GM21529 (cell line): ENCODE data around the gene FANCF.
"Not testable (repeated sequence)": the region's sequence is repeated elsewhere in the genome, so short reads cannot be mapped to it uniquely, and the experiment has no call there.

Source experiments
- ATAC-seq: cut with Tn5 transposase; IDR thresholded peaks from one replicate; pipeline ENCODE4 v1.9.1; 2021; ENCODE audit not compliant: unreplicated experiment

The FANCF gene, protein sequence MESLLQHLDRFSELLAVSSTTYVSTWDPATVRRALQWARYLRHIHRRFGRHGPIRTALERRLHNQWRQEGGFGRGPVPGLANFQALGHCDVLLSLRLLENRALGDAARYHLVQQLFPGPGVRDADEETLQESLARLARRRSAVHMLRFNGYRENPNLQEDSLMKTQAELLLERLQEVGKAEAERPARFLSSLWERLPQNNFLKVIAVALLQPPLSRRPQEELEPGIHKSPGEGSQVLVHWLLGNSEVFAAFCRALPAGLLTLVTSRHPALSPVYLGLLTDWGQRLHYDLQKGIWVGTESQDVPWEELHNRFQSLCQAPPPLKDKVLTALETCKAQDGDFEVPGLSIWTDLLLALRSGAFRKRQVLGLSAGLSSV

GRCh38 chr11:22625448-22626287, at the start of gene FANCF:
Gene FANCF (minus strand): TSS chr11:22625823. CDS start chr11:22625810, 13 bp downstream.
- ATAC-seq: peak; percentile 95

DNA sequence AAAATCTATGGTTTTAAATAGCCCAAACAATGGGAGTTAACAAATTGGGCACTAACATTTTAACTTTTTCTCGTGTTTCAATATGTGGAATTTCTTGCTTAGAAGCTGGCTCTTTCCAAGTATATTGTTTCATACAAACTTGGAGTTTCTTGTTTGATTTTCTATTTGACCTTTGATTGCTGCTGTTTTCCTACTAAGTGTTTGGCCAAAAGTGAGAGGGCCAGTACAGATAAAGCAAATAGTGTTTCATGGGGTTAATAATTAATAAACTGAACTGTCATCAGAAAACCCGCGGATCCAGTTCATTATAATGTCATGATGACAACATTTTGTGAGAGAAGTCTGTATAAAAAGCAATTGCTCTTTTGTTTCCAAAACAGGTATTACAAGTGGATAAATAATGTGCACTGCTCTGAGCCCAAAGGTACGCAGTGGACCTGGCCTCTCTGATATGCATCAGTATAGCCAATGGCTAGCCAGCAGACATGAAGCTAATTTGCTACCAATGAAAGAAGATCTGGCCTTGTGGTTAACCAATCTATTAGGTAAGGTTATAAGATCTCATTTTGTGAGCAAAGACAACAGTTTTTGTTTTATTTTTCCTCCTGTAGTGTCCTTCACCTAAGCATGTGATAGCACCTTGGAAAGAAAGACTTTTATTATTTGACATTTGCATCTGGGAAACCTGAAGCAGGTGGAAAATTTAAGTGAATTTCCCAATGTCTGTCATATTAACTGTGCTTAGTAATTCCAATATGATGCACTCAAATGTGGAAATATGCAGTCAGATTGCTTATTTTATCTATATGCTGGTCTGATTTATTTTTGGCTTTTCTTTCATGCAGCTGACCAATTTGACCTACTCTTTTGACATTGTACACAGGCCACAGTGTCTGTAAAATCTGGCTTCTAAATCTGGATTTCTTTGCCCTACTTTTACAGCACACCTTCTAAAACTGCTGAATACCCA, 49.1 kb upstream of the FANCF start:
- no peak for ATAC-seq

- ATAC-seq: no peak
Observed at GRCh38 chr11:22671751-22672150, 46.1 kb upstream of the FANCF start.

DNA sequence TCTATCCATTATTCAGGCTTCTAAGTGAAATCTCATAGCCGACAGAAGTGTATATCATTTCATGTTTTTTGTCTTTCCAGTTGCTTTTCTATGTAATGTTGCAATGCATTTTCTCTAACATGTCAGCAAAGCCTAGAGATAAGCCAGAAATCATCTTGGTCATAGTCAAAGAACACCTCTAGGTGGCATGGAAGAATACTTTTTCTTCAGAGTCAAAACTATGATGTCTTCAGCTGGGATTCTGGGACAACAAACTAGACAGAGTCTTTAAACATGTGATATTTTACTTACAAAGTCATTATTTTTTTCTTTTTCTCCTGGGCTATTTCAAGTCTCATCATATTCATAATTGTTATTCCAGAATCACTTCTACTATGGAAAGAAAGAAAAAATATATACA, 45.2 kb upstream of the FANCF start:
- peak; percentile 56 for ATAC-seq

- no peak for ATAC-seq
Observed at GRCh38 chr11:22669368-22669767, 43.7 kb upstream of the FANCF start.

DNA sequence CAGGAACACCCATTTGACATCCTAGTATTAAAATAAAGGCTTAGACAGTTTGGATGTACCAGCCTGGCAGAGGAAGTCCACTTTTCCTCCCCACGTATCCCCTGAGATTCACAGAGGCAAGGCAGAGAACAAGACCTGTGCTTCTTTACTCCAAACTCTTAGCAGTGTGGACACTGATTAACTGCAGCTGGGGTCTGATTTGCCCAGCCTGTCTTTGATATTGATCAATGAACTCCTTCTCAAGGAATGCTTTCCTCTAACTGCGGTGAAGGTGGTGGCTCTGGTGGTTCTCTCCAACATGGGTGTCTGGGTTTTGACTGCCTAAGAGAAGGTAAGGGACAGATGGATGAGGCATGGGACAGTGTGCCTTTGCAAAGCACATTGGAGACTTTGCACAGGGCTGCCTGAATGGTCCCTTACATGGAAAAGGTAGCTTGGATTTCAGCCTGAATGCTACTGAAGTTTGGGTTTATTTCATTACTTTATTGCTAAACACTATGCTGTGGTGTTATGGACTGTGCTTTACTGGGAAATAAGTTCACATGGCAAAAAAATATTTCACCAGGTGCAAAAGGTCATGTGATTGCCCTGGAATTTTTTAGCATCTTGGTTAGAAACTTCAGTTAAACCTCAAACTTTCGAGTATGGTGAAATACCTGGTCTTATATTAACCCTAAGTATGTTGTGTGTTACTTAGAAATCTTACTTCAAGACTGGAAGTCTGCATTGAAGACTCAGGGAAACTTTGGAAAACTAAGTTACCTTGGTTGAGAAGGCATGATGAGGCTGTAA, 42.6 kb upstream of the FANCF start:
- ATAC-seq: no peak

GRCh38 chr11:22666688-22667439, 41.2 kb upstream of the FANCF start:
- peak; percentile 47 for ATAC-seq

DNA sequence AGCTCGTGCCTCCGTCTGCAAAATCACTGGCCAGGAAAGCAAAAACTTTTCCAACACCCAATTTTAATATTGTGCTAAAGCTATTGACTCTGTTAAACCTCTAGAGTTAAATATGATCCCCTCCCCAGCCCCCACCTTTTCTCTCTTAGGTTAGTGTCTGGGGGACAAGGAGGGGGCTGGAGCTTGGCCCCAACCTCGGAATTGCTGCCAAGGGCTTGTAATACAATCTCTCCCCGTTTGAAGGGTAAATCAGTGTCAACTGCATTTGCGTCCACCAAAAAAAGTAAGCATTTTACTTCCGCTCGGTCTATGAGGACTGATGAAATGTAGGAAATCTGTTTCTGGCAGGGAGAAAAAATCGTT, 40.7 kb upstream of the FANCF start, which contains the start of gene GAS2:
TSS of gene GAS2 (plus strand) at position 287 of the 363 bp plus-strand sequence. CDS start 8,259 bp downstream, outside the sequence.
- ATAC-seq: peak; percentile 17

GRCh38 chr11:22659783-22660182, 34.2 kb upstream of the FANCF start:
- no peak for ATAC-seq

GRCh38 chr11:22657101-22657694, 31.6 kb upstream of the FANCF start:
- peak; percentile 96 for ATAC-seq

- ATAC-seq: no peak
Observed at GRCh38 chr11:22656130-22656529, 30.5 kb upstream of the FANCF start.

DNA sequence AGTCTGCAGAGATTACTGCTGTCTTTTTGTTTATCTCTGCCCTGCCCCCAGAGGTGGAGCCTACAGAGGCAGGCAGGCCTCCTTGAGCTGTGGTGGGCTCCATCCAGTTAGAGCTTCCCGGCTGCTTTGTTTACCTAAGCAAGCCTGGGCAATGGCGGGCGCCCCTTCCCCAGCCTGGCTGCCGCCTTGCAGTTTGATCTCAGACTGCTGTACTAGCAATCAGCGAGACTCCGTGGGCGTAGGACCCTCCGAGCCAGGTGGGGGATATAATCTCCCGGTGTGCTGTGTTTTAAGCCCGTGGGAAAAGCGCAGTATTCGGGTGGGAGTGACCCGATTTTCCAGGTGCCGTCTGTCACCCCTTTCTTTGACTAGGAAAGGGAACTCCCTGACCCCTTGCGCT, 26.7 kb upstream of the FANCF start:
- not testable (repeated sequence) for ATAC-seq

DNA sequence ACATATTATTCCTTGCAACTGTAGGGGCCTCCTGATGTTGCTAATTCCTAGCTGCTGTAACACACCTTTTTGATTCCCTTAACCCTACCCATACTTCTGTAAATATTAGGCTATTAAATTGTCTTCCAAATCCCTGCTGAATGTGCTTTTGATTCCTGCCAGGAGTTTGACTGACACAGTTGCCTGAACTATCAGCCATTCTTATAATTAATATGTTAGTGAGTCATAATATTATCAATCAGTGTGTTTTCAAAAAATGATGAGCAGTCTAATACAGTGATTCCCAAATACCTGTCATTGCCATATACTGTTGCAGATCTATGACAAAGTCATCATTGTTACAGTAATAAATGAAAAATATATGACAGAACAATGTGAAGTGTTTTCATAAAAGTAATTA, 15.9 kb upstream of the FANCF start:
- ATAC-seq: no peak

- ATAC-seq: no peak
Observed at GRCh38 chr11:22640862-22641261, 15.2 kb upstream of the FANCF start.

GRCh38 chr11:22635689-22636088, 10.1 kb upstream of the FANCF start:
- ATAC-seq: no peak

DNA sequence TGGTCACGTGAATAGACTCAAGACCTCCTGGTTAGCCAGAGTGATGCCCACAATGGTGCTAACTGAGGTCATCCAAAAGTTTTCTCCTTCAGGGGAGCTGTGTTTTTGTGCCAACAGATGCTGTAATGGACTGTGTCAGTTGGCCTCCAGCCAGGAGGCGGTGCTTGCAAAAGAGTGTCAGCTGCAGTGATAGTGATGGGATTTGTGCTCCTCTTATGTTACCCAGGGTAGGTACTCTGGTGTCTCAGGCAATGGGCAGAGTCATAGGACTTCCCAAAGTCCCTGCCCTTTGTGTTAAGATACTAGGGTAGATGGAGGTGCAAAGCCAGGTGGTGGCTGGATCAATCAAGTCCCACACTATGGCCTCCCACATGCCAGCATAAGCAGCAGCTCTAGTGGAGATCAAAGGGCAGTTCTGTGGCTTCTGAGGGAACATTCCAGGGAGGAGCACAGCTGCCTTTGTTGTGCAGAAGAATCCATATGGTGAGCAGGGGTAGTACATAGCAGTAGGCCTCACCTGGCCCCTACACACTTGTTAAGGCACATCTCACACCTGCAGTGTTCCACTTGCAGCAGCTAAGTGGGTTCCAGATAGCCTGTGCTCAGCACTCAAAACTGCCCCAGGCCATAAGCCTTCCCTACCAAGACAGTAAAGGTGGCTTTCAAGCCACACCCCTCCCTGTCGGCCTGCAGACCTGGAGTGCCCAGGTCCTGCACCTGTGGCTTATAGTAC, 9.4 kb upstream of the FANCF start:
- no peak for ATAC-seq

DNA sequence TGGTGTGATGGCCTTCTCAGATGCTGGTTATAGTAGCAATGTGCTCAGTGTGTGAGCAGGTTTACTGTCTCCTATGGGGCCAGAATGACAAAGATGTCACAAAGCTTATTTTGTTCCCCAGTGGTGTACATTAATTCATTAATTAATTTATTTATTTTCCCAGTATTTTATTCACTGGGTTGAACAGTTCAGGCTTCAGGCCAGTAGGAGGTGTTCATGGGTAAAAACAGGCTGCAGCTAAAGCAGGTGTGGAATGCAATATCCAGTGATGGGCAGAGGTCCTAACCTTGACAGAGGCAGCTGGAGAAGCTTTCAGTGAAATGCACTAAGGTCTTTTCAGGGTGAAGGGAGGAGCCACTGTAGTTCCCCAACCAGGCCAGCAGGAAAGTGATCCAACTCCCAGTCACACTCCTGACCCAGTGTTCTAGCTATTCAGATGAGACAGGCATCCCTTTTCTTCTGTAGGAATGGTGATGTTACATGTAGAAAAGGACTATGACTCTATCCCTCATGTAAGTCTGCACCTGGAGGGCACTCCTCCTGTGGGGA, 7.8 kb upstream of the FANCF start:
- ATAC-seq: no peak

- no peak for ATAC-seq
Observed at GRCh38 chr11:22627421-22627820, 1.8 kb upstream of the FANCF start.
